ENCODE measurements around the gene PTPRM. TPM values are rescaled to one million over a fixed set of nuclear protein-coding genes. Genes with fewer than 3 reads are reported as not detected.
A peak's percentile ranks its signal among the peaks of the same experiment; 100 is the strongest.

Gene PTPRM
- total RNA-seq, 1 experiment from 2014 or later: 45.6 TPM

DNA sequence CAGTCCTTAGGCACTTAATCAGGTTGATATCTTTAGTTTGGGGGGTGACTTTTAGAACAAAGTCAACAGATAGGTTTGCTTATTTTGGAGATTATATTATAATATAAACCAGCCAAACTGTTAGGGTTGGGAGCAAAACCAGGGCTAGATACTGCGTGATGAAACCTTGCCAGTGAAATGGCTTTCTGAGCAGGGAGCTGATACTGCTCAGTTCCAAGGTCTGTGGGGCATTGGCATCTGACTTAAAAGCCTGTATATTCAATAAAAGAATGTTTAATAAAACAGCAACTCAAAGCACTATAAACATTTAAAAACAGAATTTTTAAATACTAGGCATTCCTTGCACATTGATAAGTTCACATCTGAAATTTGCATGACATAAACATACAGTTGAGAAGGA lies 19.3 kb downstream of the PTPRM start:
- H3K4me2 ChIP-seq (ENCODE audit: low read length): no peak overlapping the region
- no TSS peak for BruUV-seq (replicated peaks)
- H3F3A ChIP-seq (ENCODE audit: low read length, unreplicated experiment): no peaks in the 10 kb centered on the region
- no peak overlapping the region for H3K9ac ChIP-seq (ENCODE audit: low read length)
- H3K4me3 ChIP-seq (ENCODE audit: low read length): no peak overlapping the region
- no peak overlapping the region for H2AFZ ChIP-seq (ENCODE audit: low read length)
- H3K36me3 ChIP-seq (ENCODE audit: low read depth, low read length): no peaks in the 10 kb centered on the region
- DNase-seq (no peak), ATAC-seq (no peak)
- peaks cover 70% of the 10 kb centered on the region for H3K79me2 ChIP-seq (ENCODE audit: low read length)
- no peaks in the 10 kb centered on the region for H3K27me3 ChIP-seq (ENCODE audit: low read length)
- no peaks in the 10 kb centered on the region for H3K9me3 ChIP-seq (ENCODE audit: low read length)
- H3K9me2 ChIP-seq (replicated peaks; ENCODE audit: low read length): no peaks in the 10 kb centered on the region
- no peak overlapping the region for H3K27ac ChIP-seq (ENCODE audit: low read length)
- H4K20me1 ChIP-seq (ENCODE audit: low read length): no peaks in the 10 kb centered on the region
- H3K4me1 ChIP-seq (ENCODE audit: insufficient read depth, low read length): 0 out of 2 replicates have a peak, but pooled peaks cover 4% of the 10 kb centered on the region
- ChIA-PET POLR2A (ENCODE audit: unreplicated experiment) (no interaction called here), CTCF (no interaction called here)
- TF ChIP-seq EZH2 (IDR thresholded peaks at IDR 0.05; ENCODE audit: low read length, unreplicated experiment) (no peak), EZH2phosphoT487 (IDR thresholded peaks at IDR 0.05; ENCODE audit: borderline replicate concordance, low read length) (no peak)
- TF ChIP-seq, protein P1, sequence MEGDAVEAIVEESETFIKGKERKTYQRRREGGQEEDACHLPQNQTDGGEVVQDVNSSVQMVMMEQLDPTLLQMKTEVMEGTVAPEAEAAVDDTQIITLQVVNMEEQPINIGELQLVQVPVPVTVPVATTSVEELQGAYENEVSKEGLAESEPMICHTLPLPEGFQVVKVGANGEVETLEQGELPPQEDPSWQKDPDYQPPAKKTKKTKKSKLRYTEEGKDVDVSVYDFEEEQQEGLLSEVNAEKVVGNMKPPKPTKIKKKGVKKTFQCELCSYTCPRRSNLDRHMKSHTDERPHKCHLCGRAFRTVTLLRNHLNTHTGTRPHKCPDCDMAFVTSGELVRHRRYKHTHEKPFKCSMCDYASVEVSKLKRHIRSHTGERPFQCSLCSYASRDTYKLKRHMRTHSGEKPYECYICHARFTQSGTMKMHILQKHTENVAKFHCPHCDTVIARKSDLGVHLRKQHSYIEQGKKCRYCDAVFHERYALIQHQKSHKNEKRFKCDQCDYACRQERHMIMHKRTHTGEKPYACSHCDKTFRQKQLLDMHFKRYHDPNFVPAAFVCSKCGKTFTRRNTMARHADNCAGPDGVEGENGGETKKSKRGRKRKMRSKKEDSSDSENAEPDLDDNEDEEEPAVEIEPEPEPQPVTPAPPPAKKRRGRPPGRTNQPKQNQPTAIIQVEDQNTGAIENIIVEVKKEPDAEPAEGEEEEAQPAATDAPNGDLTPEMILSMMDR (conservative IDR thresholded peaks at IDR 0.05; ENCODE audit: low read depth, low read length): no peak
- intact Hi-C loops (cut with micrococcal nuclease): no loop called here

DNA sequence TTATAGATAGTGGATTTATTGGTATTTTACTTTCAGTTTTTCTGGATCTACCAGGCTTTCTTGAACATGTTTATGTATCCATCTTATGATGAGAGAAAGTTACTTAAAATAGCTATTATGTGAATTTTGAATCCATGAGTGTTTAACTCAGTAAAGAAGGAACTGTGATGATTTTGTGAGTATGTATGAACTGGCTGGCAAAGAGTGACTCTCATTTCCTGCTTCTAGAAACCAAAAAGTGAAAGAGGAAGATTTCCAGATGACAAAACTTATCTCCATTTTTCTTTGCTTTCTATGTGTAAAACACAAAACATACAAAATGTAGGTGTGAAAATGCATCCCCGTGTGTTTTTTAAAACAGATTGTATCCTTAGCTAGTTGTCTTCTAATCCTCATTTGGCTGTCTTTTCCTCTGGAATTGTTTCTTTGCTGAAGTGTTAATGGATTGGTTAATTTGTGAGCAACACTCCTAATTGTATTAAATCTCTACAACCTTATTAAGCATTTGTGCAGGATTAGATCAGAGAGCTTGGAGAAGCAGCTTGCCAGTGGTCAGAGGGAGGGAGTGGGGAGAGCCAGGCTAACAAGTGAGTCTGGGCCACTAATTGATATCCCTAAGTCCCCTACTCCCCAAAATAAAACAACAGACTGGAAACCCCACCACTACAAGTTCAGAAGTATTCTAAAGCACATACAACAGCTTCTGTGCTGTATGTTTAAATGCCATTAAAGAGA lies 23.9 kb downstream of the PTPRM start:
- Histone ChIP-seq H3K36me3 (ENCODE audit: low read depth, low read length) (no peaks in the 10 kb centered on the region), H3F3A (ENCODE audit: low read length, unreplicated experiment) (no peaks in the 10 kb centered on the region), H3K79me2 (ENCODE audit: low read length) (peaks cover 44% of the 10 kb centered on the region), H3K27me3 (ENCODE audit: low read length) (no peaks in the 10 kb centered on the region), H2AFZ (ENCODE audit: low read length) (peak overlapping the region; percentile 27; the same call in 1 of the 2 replicates), H3K4me2 (ENCODE audit: low read length) (peak overlapping the region; percentile 29; the same call in 1 of the 2 replicates), H3K9ac (ENCODE audit: low read length) (no peak overlapping the region), H3K4me3 (ENCODE audit: low read length) (no peak overlapping the region), H3K27ac (ENCODE audit: low read length) (no peak overlapping the region), H4K20me1 (ENCODE audit: low read length) (no peaks in the 10 kb centered on the region), H3K9me3 (ENCODE audit: low read length) (no peaks in the 10 kb centered on the region), H3K9me2 (replicated peaks; ENCODE audit: low read length) (no peaks in the 10 kb centered on the region), H3K4me1 (ENCODE audit: insufficient read depth, low read length) (0 out of 2 replicates have a peak, but pooled peaks cover 4% of the 10 kb centered on the region)
- ATAC-seq (peak; percentile 40; the same call in 1 of the 2 replicates), DNase-seq (peak; percentile 20)
- no TSS peak for BruUV-seq (replicated peaks)
- ChIA-PET POLR2A (ENCODE audit: unreplicated experiment) (interaction anchor here (0.7 kb wide), 1 partner anchor 961 kb away, joined by 4 read pairs; no protein-coding TSS in a partner anchor), CTCF (no interaction called here)
- TF ChIP-seq EZH2 (IDR thresholded peaks at IDR 0.05; ENCODE audit: low read length, unreplicated experiment): no peak
- TF ChIP-seq, protein P1 (conservative IDR thresholded peaks at IDR 0.05; ENCODE audit: low read depth, low read length): no peak
- no peak for TF ChIP-seq EZH2phosphoT487 (IDR thresholded peaks at IDR 0.05; ENCODE audit: borderline replicate concordance, low read length)
- intact Hi-C loops (cut with micrococcal nuclease): no loop called here
